ENCODE data around the gene HSPA2. TPM values are rescaled to one million over a fixed set of nuclear protein-coding genes. Genes with fewer than 3 reads are reported as not detected.
A peak's percentile ranks its signal among the peaks of the same experiment; 100 is the strongest.

The HSPA2 gene
- polyA plus RNA-seq, 1 donor (not counting 4 experiments of a cell fraction or from before 2014, with no cell fraction given), result 12.0 TPM

- FAIRE-seq, result no peak
- Histone ChIP-seq H3K79me2 (ENCODE audit: control insufficient read depth, insufficient read depth, low read length) (peaks cover 71% of the 10 kb centered on the region), H4K20me1 (ENCODE audit: control insufficient read depth, extremely low read depth, insufficient read depth, low read length) (peaks cover 14% of the 10 kb centered on the region), H3K4me2 (ENCODE audit: control insufficient read depth, extremely low read depth, insufficient read depth, low read depth, low read length) (peak overlapping the region; percentile 83), H3K4me3 (ENCODE audit: control insufficient read depth in 2 of 3, extremely low read depth in 1 of 3, insufficient read depth in 2 of 3, low read depth in 1 of 3, low read length in 3 of 3) (peak overlapping the region; percentile 66 to 88 (median 66)), H3K27me3 (ENCODE audit: control insufficient read depth, extremely low read depth, insufficient read depth, low read length) (no peaks in the 10 kb centered on the region), H3K4me1 (ENCODE audit: control insufficient read depth, extremely low read depth, insufficient read depth, low read length) (peaks cover 59% of the 10 kb centered on the region), H3K27ac (ENCODE audit: control insufficient read depth, insufficient read depth, low read length) (peak overlapping the region; percentile 85), H3K36me3 (ENCODE audit: control insufficient read depth in 2 of 2, extremely low read depth in 1 of 2, insufficient read depth in 2 of 2, low read length in 2 of 2) (peaks cover 0 to 4% of the 10 kb centered on the region in 2 experiments), H3K9me3 (ENCODE audit: control insufficient read depth, low read depth, low read length) (no peaks in the 10 kb centered on the region), H2AFZ (ENCODE audit: control insufficient read depth, low read length) (no peak overlapping the region), H3K9me1 (ENCODE audit: control insufficient read depth, extremely low read depth, insufficient read depth, low read length) (peaks cover 3% of the 10 kb centered on the region), H3K9ac (ENCODE audit: control insufficient read depth, extremely low read depth, insufficient read depth, low read length) (peak overlapping the region; percentile 62)
- TF ChIP-seq CTCF (optimal IDR thresholded peaks at IDR 0.05 in 1 of 3, IDR thresholded peaks at IDR 0.05 in 1 of 3, conservative IDR thresholded peaks at IDR 0.05 in 1 of 3; ENCODE audit: extremely low read depth in 1 of 3, insufficient read depth in 2 of 3, low read length in 3 of 3), result no peak
- TF ChIP-seq EZH2 (IDR thresholded peaks at IDR 0.05; ENCODE audit: low read length), result no peak
- DNase-seq (ENCODE audit: low read depth, low spot score), result no peak
- dilution Hi-C loops (cut with MboI; ENCODE audit: extremely low pct_ligation_motif_present, low sequenced_read_pairs), result no loop called here
Observed at GRCh38 chr14:64506721-64507120, 33.8 kb upstream of the HSPA2 start.

- Histone ChIP-seq H3K4me1 (ENCODE audit: control insufficient read depth, extremely low read depth, insufficient read depth, low read length) (peaks cover 51% of the 10 kb centered on the region), H2AFZ (ENCODE audit: control insufficient read depth, low read length) (no peak overlapping the region), H4K20me1 (ENCODE audit: control insufficient read depth, extremely low read depth, insufficient read depth, low read length) (peaks cover 16% of the 10 kb centered on the region), H3K4me3 (ENCODE audit: control insufficient read depth in 2 of 3, extremely low read depth in 1 of 3, insufficient read depth in 2 of 3, low read depth in 1 of 3, low read length in 3 of 3) (peak overlapping the region; percentile 4 to 88 (median 29)), H3K9ac (ENCODE audit: control insufficient read depth, extremely low read depth, insufficient read depth, low read length) (peak overlapping the region; percentile 62), H3K36me3 (ENCODE audit: control insufficient read depth in 2 of 2, extremely low read depth in 1 of 2, insufficient read depth in 2 of 2, low read length in 2 of 2) (peaks cover 0 to 3% of the 10 kb centered on the region in 2 experiments), H3K9me1 (ENCODE audit: control insufficient read depth, extremely low read depth, insufficient read depth, low read length) (peaks cover 3% of the 10 kb centered on the region), H3K79me2 (ENCODE audit: control insufficient read depth, insufficient read depth, low read length) (peaks cover 73% of the 10 kb centered on the region), H3K27ac (ENCODE audit: control insufficient read depth, insufficient read depth, low read length) (peak overlapping the region; percentile 85), H3K9me3 (ENCODE audit: control insufficient read depth, low read depth, low read length) (no peaks in the 10 kb centered on the region), H3K27me3 (ENCODE audit: control insufficient read depth, extremely low read depth, insufficient read depth, low read length) (no peaks in the 10 kb centered on the region), H3K4me2 (ENCODE audit: control insufficient read depth, extremely low read depth, insufficient read depth, low read depth, low read length) (peak overlapping the region; percentile 83)
- FAIRE-seq, result peak; percentile 81
- dilution Hi-C loops (cut with MboI; ENCODE audit: extremely low pct_ligation_motif_present, low sequenced_read_pairs), result no loop called here
- DNase-seq (ENCODE audit: low read depth, low spot score), result no peak
- TF ChIP-seq CTCF (optimal IDR thresholded peaks at IDR 0.05 in 1 of 3, IDR thresholded peaks at IDR 0.05 in 1 of 3, conservative IDR thresholded peaks at IDR 0.05 in 1 of 3; ENCODE audit: extremely low read depth in 1 of 3, insufficient read depth in 2 of 3, low read length in 3 of 3) (peak in 1 of 3 experiments; percentile 14), EZH2 (IDR thresholded peaks at IDR 0.05; ENCODE audit: low read length) (no peak)
Observed at GRCh38 chr14:64507376-64508156, 33.0 kb upstream of the HSPA2 start.
